IPS DF 6.9 (cell line): Measurements from ENCODE around the gene PTPRB.

ENCODE experiments used
- DNase-seq: peaks from one replicate; pipeline ENCODE4 v3.0.0-alpha.2; 2013; ENCODE audit warnings: low read depth, low spot score
- H3K27ac ChIP-seq: one replicate; pipeline ENCODE4 v1.5.1; 2013; ENCODE audit warnings: low read length, control low read depth
- H3K27me3 ChIP-seq: 2 replicates; pipeline ENCODE4 v1.6.1; 2013; ENCODE audit warnings: mild to moderate bottlenecking, low read length; ENCODE audit not compliant: control insufficient read depth, insufficient read depth
- H3K36me3 ChIP-seq: 2 replicates; pipeline ENCODE4 v1.6.1; 2013; ENCODE audit warnings: low read length; ENCODE audit not compliant: control insufficient read depth, insufficient read depth
- H3K4me1 ChIP-seq: 2 replicates; pipeline ENCODE4 v1.6.1; 2013; ENCODE audit warnings: low read length; ENCODE audit not compliant: control insufficient read depth, insufficient read depth
- H3K4me3 ChIP-seq: 2 replicates; pipeline ENCODE4 v1.5.1; 2013; ENCODE audit warnings: mild to moderate bottlenecking, low read length
- H3K9me3 ChIP-seq: 2 replicates; pipeline ENCODE4 v1.6.1; 2013; ENCODE audit warnings: low read length, inconsistent platforms; ENCODE audit not compliant: control insufficient read depth, insufficient read depth
- WGBS: extraction: QIAGEN DNeasy Blood & Tissue Kit; methylation state at CpG from one replicate; pipeline ENCODE4 v1.1.7; 2013; ENCODE audit warnings: mixed read lengths, missing lambda C conversion rate; ENCODE audit not compliant: insufficient read length, insufficient coverage; 5-methylcytosine and 5-hydroxymethylcytosine counted together

Gene PTPRB

DNA sequence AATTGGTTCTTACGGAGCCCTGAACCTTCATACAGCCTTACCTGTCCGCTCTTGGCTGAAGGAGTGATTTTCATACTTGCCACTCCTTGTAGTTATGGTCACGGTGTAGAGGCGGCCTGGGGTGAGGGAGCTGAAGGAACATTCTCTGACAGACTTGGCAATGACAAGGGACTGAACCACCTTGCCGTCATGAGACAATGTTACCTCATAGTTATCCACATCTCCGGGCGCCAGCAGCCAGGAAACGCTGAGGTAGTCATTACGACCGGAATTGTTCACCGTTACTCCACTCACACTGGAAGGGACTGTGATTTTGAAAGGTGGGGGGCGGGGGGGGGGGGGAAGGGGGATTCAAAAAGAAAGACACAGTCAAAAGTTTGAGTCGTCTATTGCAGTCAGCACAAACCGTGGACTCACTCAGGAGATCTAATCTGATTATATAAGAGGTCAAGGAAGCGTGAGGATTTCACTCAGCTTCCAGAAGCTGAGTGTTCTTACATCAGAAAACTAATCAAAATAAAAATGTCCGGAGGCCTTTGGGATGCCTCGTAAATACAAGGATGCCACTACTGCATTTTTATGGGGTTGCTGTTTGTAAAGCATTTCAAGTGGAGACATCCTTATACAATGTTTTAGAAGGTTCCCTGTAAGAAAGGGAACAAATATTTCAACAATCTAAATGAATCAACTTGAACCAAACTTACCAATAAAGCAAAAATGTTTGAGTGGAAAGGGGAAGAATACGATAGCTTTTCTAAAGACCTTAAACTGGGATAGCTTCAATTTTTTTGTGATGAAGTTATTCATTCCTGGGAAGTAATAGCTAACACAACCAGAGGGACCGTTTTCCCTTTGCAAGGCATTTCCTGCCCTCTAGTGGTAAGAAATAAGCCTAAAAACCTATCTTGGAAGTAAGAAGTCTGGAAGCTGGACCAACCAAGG, 60.6 kb downstream of the PTPRB start:
- H3K27ac ChIP-seq, result no peak overlapping the region
- DNase-seq, result no peak
- H3K36me3 ChIP-seq, result no peaks in the 10 kb centered on the region
- no peaks in the 10 kb centered on the region for H3K4me1 ChIP-seq
- WGBS, result no CpG with 5 or more reads among the region's 19 CpGs
- H3K4me3 ChIP-seq, result no peak overlapping the region
- no peaks in the 10 kb centered on the region for H3K9me3 ChIP-seq
- no peaks in the 10 kb centered on the region for H3K27me3 ChIP-seq

DNA sequence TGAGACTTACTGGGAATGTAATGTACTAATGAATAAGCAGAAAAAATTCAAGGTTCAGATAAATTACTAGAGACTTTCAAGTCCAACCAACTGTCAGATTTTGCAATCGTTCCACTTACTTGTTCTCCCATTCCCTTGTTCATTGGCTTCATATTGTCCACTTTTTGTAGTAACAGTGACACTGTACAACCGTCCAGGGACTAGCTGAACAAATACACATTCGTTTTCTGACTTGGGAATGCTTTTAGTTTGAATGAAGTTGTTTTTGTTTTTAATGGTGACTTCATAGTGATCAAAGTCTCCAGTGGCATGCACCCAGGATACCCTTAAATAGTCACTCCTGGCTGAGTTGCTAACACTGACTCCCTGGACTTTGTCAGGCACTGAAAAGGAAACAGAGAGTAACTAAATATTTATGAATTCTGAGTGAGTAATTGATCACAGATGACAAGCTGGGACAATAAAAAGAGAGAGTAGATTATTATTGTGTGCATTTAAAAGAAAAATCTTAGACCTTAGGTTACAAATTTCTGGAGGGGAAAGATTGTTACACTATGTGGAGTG, 65.4 kb downstream of the PTPRB start:
- no CpG with 5 or more reads among the region's 3 CpGs for WGBS
- H3K27me3 ChIP-seq, result no peaks in the 10 kb centered on the region
- H3K4me3 ChIP-seq, result no peak overlapping the region
- no peaks in the 10 kb centered on the region for H3K9me3 ChIP-seq
- no peaks in the 10 kb centered on the region for H3K36me3 ChIP-seq
- H3K4me1 ChIP-seq, result no peaks in the 10 kb centered on the region
- DNase-seq, result no peak
- no peak overlapping the region for H3K27ac ChIP-seq

DNA sequence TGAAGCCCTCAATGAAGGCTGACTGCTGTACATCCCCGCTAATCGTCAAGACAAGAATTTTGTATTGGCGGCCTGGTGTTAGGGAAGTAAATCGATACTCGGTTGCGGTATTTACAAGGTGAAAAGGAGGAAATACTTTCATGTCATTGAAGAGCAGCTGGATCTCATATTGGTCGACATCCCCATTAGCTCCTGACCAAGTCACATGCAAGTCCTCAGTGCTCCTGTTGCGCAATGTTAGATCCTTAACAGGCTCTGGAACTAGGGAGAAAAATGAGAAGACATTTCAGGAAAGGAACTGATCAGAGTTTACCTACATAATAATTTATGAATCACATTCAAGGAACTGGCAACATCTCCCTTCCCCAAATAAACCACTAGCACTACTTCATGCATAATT, 66.2 kb downstream of the PTPRB start:
- Histone ChIP-seq H3K27me3 (no peaks in the 10 kb centered on the region), H3K27ac (no peak overlapping the region), H3K9me3 (no peaks in the 10 kb centered on the region), H3K36me3 (no peaks in the 10 kb centered on the region), H3K4me1 (no peaks in the 10 kb centered on the region), H3K4me3 (no peak overlapping the region)
- no CpG with 5 or more reads among the region's 8 CpGs for WGBS
- no peak for DNase-seq

- WGBS, result no CpG with 5 or more reads among the region's 4 CpGs
- Histone ChIP-seq H3K9me3 (no peaks in the 10 kb centered on the region), H3K36me3 (no peaks in the 10 kb centered on the region), H3K27ac (no peak overlapping the region), H3K4me3 (no peak overlapping the region), H3K27me3 (no peaks in the 10 kb centered on the region), H3K4me1 (no peaks in the 10 kb centered on the region)
- no peak for DNase-seq
Observed at GRCh38 chr12:70561550-70561949, 75.7 kb downstream of the PTPRB start.

DNA sequence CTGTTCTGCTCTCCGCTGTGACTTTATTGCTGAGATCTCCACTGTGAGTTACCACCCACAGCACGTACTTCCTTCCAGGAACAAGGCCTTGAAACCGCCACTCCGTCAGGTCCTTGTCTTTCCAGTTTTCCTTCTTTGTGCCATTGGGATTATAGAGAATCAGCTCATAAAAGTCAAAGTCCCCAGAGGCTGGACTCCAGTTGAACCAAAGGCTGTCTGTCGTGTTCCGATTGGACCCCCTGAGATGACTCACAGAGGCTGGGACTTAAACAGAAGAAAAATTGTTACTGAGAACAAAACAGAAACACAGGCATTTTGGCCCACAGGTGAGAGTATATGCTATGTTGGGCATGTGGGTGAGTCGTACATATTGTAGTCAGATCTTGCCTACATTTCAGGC, 76.6 kb downstream of the PTPRB start:
- no CpG with 5 or more reads among the region's 7 CpGs for WGBS

GRCh38 chr12:70559390-70559789, 77.8 kb downstream of the PTPRB start:
- WGBS, result no CpG with 5 or more reads among the region's 5 CpGs
- DNase-seq, result no peak

More for the DNA sequence above, 76.6 kb downstream of the PTPRB start:
- no peak for DNase-seq
- Histone ChIP-seq H3K9me3 (no peaks in the 10 kb centered on the region), H3K4me3 (no peak overlapping the region), H3K27ac (no peak overlapping the region), H3K27me3 (no peaks in the 10 kb centered on the region), H3K4me1 (no peaks in the 10 kb centered on the region), H3K36me3 (no peaks in the 10 kb centered on the region)

GRCh38 chr12:70557583-70558191, 79.5 kb downstream of the PTPRB start:
- no peak overlapping the region for H3K27ac ChIP-seq
- no peaks in the 10 kb centered on the region for H3K27me3 ChIP-seq
- DNase-seq, result no peak
- 0 out of 2 replicates have a peak, but pooled peaks cover 2% of the 10 kb centered on the region for H3K4me1 ChIP-seq
- H3K36me3 ChIP-seq, result no peaks in the 10 kb centered on the region
- no peak overlapping the region for H3K4me3 ChIP-seq
- no peaks in the 10 kb centered on the region for H3K9me3 ChIP-seq
- no CpG with 5 or more reads among the region's 4 CpGs for WGBS

More at GRCh38 chr12:70559390-70559789, 77.8 kb downstream of the PTPRB start:
- H3K36me3 ChIP-seq, result no peaks in the 10 kb centered on the region
- H3K27ac ChIP-seq, result no peak overlapping the region
- 0 out of 2 replicates have a peak, but pooled peaks cover 2% of the 10 kb centered on the region for H3K4me1 ChIP-seq
- H3K27me3 ChIP-seq, result no peaks in the 10 kb centered on the region
- no peak overlapping the region for H3K4me3 ChIP-seq
- H3K9me3 ChIP-seq, result no peaks in the 10 kb centered on the region

DNA sequence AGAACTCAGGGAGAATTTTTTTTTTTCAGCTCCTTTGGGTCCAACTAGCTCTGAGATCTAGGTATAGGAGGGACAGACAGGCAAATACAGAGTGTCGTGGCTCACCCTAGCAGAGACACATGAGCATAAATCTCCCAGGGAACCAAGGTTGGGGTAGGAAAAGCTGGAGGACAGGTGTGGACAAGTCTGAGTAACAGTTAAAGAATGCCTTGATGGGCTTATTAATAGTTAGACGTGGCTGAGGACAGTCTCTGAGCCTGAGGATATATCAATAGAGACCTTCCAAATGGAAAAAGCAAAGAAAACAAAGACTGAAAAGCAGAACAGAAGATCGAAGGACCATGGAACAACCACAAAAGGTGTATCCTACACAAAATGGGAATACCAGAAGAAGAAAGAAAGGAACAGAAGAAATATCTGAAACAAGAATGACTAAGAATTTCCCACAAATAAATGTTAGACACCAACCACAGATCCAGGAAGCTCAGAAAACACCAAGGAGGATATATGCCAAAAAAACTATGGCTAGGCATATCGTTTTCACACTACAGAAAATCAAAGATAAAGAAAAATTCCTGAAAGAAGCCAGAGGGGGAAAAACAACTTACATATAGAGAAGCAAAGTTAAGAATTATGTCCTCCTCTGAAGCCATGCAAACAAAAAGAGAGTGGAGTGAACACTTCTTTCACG, 80.9 kb downstream of the PTPRB start:
- Histone ChIP-seq H3K36me3 (no peaks in the 10 kb centered on the region), H3K27ac (no peak overlapping the region), H3K9me3 (no peaks in the 10 kb centered on the region), H3K4me3 (no peak overlapping the region), H3K4me1 (0 out of 2 replicates have a peak, but pooled peaks cover 2% of the 10 kb centered on the region), H3K27me3 (no peaks in the 10 kb centered on the region)
- no peak for DNase-seq
- WGBS, result no CpG with 5 or more reads among the region's 5 CpGs

DNA sequence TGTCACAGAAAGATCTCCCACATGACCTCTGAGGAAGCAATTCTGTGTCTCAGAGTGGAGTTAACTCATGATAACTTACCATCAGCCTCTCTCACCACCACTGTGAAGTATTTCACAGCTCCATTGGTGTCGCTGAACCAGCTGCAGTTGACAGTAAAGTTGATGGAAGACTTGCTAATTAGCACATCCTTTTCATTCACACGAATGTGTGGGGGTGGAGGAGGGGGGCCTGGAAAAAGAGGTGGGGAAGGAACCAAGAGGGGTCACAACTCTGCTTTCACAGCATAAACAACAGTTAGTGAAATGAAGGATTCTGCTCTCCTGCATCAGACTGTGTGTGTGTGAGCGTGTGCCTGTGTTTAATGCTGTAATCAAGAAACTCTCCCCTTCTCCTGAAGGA, 82.1 kb downstream of the PTPRB start:
- Histone ChIP-seq H3K4me3 (no peak overlapping the region), H3K27me3 (no peaks in the 10 kb centered on the region), H3K27ac (no peak overlapping the region), H3K36me3 (no peaks in the 10 kb centered on the region), H3K9me3 (no peaks in the 10 kb centered on the region), H3K4me1 (0 out of 2 replicates have a peak, but pooled peaks cover 2% of the 10 kb centered on the region)
- DNase-seq, result no peak
- WGBS, result no CpG with 5 or more reads among the region's 3 CpGs

- 0 out of 2 replicates have a peak, but pooled peaks cover 2% of the 10 kb centered on the region for H3K4me1 ChIP-seq
- no peak overlapping the region for H3K4me3 ChIP-seq
- no peaks in the 10 kb centered on the region for H3K9me3 ChIP-seq
- no peak for DNase-seq
- no peaks in the 10 kb centered on the region for H3K36me3 ChIP-seq
- no peak overlapping the region for H3K27ac ChIP-seq
- no peaks in the 10 kb centered on the region for H3K27me3 ChIP-seq
- no CpG with 5 or more reads among the region's 2 CpGs for WGBS
Observed at GRCh38 chr12:70553391-70553859, 83.8 kb downstream of the PTPRB start.
